Cardiac fibroblast (primary cell): ENCODE results near the gene LGALS3BP.
"Not testable (repeated sequence)": the region's sequence is repeated elsewhere in the genome, so short reads cannot be mapped to it uniquely, and the experiment has no call there.

Experiments
- DNase-seq, 2 donors: peaks; one replicate each; pipeline versions ENCODE4 v3.0.0 to v3.0.0-alpha.2; 2010; ENCODE audit warnings: low read depth in 2 of 2
- H3K4me3 ChIP-seq, 2 donors: replicated peaks in 1 of 2; 1 replicate in 1 of 2; 2 replicates in 1 of 2; pipeline ENCODE4 v1.5.1; 2011; ENCODE audit warnings: low read depth in 2 of 2, low read length in 2 of 2, mild to moderate bottlenecking in 2 of 2, moderate library complexity in 1 of 2
- TF ChIP-seq, protein P1 (sequence below): IDR thresholded peaks from one replicate; pipeline ENCODE4 v1.5.1; 2011; ENCODE audit warnings: low read depth, mild to moderate bottlenecking, low read length, inconsistent platforms

Gene LGALS3BP

DNA sequence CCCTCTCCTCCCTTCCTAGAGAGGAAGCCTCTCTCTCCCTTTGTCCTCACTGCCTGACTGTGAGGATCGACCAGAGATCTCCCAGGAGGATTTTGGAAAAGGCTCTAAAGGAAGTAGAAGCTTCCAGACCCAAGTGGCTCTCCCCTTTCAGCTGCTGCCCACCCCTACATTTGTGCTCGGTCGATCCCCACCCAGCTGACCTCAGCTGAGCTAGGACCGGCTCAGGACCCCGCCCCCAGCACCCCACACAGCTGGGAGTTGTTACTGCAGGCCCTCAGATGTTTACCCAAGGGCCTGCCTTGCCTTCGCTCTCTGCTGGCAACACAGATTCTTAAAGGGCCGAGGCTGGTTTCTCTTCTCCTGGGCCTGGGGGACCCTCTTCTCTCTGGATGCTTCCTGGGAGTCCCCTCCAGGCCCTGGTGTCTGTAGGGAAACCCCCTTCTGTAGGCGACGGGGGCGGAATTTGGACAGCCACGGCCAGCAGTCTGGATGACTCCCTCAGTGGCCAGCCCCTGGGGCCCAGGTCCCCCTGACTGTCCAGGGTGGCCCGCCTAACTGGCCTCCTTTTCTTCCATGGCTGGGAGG lies 27.7 kb downstream of the LGALS3BP start:
- DNase-seq: peak; percentile 37 to 64
- TF ChIP-seq, protein P1, sequence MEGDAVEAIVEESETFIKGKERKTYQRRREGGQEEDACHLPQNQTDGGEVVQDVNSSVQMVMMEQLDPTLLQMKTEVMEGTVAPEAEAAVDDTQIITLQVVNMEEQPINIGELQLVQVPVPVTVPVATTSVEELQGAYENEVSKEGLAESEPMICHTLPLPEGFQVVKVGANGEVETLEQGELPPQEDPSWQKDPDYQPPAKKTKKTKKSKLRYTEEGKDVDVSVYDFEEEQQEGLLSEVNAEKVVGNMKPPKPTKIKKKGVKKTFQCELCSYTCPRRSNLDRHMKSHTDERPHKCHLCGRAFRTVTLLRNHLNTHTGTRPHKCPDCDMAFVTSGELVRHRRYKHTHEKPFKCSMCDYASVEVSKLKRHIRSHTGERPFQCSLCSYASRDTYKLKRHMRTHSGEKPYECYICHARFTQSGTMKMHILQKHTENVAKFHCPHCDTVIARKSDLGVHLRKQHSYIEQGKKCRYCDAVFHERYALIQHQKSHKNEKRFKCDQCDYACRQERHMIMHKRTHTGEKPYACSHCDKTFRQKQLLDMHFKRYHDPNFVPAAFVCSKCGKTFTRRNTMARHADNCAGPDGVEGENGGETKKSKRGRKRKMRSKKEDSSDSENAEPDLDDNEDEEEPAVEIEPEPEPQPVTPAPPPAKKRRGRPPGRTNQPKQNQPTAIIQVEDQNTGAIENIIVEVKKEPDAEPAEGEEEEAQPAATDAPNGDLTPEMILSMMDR: no peak
- no peak overlapping the region for H3K4me3 ChIP-seq

DNA sequence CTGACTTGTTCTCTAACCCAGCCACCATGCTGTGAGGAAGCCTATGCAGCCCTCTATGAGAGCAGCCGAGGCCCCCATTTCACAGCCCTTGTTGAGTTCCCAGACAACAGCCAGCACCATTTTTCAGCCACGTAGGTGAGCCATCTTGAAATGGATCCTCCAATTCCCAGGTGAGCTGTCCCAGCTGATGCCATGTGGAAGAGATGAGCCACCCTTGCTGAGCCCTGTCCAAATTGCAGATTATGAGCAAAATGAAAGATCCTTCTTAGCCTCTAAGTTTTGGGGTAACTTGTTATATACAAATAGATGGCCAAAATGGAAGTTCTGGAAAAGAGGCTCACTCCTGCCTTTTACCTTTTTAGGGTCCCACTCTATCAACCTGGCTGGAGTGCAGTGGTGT lies 28.9 kb downstream of the LGALS3BP start:
- DNase-seq: no peak
- TF ChIP-seq, protein P1: no peak
- no peak overlapping the region for H3K4me3 ChIP-seq

DNA sequence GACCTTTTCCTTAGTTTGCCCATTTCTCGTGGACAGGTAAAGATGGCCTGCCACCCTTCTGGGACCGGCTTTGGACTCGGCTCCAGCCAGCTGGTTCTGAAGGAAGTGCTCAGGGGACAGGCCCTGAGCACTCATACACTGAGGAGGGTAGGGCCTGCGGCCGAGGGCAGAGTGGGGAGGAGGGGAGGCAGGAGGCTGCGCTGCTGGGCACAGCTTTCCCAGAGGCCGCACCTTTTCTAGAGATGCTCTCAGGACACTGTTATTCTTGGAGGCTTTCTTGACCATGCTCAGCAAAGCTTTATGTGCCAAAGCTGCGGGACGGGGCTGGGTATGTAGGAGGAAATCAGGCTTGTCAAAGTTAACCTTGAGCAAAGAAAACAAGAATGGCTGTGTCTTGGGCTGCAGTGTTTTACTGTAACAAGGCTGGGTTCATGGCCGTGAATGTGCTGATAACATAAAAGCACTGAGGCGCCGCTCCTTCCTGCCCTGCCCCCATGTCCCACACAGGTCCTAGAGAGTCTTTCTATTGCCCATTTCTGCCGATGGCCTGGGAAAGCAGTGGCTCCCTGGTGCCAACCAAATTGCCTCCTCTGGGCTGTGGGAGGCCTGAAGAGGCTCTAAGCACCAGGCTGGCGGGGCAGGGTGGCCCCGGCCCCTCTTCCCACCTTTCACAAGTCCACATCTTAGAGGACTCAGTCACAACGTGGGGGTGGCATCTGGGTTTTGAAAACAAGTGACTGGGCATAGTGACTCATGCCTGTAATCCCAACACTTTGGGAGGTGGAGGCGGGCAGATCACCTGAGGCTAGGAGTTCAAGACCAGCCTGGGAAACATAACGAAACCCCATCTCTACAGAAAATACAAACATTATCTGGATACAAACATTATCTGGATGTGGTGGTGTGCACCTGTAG lies 32.2 kb downstream of the LGALS3BP start:
- no peak overlapping the region for H3K4me3 ChIP-seq
- peak in 1 of 2 donors; percentile 38 for DNase-seq
- TF ChIP-seq, protein P1: no peak

DNA sequence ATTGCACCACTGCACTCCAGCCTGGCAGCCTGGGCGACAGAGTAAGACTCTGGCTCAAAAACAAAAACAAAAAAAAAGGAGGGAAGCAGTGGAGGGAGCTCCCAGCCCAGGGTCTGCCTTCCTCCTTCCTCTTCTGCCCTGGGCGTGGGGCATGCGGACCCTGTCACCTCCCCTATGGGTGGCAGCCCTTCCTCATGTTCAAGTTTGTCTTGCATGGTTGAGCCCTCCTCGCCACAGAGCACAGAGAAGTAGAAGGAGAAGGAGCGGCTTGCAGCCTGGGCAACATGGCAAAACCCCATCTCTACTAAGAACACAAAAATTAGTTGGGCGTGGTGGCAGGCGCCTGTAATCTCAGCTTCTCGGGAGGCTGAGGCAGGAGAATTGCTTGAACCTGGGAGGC lies 33.1 kb downstream of the LGALS3BP start:
- TF ChIP-seq, protein P1: no peak
- H3K4me3 ChIP-seq: no peak overlapping the region
- no peak for DNase-seq

DNA sequence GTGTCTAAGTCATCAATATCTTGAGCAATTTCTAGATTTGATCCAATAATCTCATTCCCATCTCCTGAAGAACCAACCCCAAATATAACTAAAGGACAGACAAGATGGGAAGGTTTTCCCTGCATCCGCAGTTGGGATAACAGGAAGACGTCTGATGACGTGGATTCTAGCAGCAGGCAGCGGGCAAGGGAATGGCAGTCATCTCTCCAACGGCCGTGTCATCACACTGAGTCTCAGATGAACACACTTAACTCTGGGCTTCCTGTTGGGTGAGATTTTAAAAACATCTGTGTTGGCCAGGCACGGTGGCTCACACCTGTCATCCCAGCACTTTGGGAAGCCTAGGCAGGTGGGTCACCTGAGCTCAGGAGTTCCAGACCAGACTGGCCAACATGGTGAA lies 33.6 kb downstream of the LGALS3BP start:
- TF ChIP-seq, protein P1: no peak
- DNase-seq: no peak
- no peak overlapping the region for H3K4me3 ChIP-seq

DNA sequence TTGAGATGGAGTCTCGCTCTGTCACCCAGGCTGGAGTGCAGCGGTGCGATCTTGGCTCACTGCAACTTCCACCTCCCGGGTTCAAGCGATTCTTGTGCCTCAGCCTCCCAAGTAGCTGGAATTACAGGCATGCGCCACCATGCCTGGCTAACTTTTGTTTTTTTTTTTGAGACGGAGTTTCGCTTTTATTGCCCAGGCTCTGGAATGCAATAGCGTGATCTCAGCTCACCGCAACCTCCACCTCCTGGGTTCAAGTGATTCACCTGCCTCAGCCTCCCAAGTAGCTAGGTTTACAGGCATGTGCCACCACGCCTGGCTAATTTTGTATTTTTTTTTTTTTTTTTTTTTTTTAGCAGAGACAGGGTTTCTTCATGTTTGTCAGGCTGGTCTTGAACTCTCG lies 34.3 kb downstream of the LGALS3BP start:
- DNase-seq, H3K4me3 ChIP-seq: not testable (repeated sequence)

DNA sequence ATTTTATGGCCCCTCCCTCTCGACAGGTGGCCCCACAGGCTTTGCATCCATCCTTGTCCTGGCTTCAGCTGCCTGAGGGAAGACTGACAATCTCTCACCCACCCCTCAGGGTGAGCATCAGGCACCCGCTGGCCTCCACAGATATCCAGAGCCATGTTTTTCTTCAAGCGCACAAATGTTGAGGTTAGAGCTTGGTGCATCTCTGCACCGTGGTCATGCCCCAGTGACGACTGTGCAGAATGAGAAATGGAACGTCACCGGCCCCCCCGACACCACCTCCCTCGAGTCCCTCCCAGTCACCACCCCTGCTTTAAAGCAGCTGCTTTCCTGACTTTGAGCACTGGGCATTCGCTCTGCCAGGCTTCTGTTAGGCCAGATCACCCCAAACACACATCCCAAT lies 34.8 kb downstream of the LGALS3BP start:
- TF ChIP-seq, protein P1: no peak
- H3K4me3 ChIP-seq: no peak overlapping the region
- no peak for DNase-seq
